Loucy (cell line): Measurements from ENCODE around the gene GALNT1.

ENCODE experiments used
- CTCF ChIP-seq: fragments of 200-600 bp; sonication (generic); conservative IDR thresholded peaks from 2 replicates; pipeline ENCODE4 v1.5.1; 2014; ENCODE audit warnings: mild to moderate bottlenecking, antibody characterized with exemption, low read length
- EZH2phosphoT487 ChIP-seq: fragments of 200-600 bp; IDR thresholded peaks from 2 replicates; pipeline ENCODE4 v1.6.1; 2018; ENCODE audit warnings: antibody characterized with exemption, mild to moderate bottlenecking, moderate library complexity, borderline replicate concordance

GRCh38 chr18:35610089-35610488 lies 28.5 kb downstream of the GALNT1 start:
- TF ChIP-seq CTCF (no peak), EZH2phosphoT487 (no peak)
